GM10266 (cell line): Measurements from ENCODE around the gene KCNJ16.

ENCODE experiments used
- DNase-seq: peaks from one replicate; pipeline ENCODE4 v3.0.0; 2012; ENCODE audit errors: extremely low spot score
- CTCF ChIP-seq: IDR thresholded peaks from 2 replicates; pipeline ENCODE4 v1.5.1; 2012; ENCODE audit warnings: mild to moderate bottlenecking, low read depth; ENCODE audit not compliant: control insufficient read depth, insufficient read depth; ENCODE audit errors: missing control alignments

KCNJ16 gene

GRCh38 chr17:70050931-70051330 is 24.1 kb upstream of the KCNJ16 start:
- DNase-seq: no peak
- no peak for TF ChIP-seq CTCF

- no peak for DNase-seq
- no peak for TF ChIP-seq CTCF
These were observed 21.5 kb upstream of the KCNJ16 start for GRCh38 chr17:70053241-70054234.

- no peak for TF ChIP-seq CTCF
- DNase-seq: no peak
These were observed 20.0 kb upstream of the KCNJ16 start for GRCh38 chr17:70055000-70055399.

- no peak for DNase-seq
- no peak for TF ChIP-seq CTCF
These were observed 16.0 kb upstream of the KCNJ16 start for GRCh38 chr17:70059071-70059470.

GRCh38 chr17:70059649-70060048 is 15.4 kb upstream of the KCNJ16 start:
- no peak for DNase-seq
- no peak for TF ChIP-seq CTCF

GRCh38 chr17:70060415-70060814 is 14.6 kb upstream of the KCNJ16 start:
- no peak for DNase-seq
- no peak for TF ChIP-seq CTCF

GRCh38 chr17:70067134-70067533 is 7.9 kb upstream of the KCNJ16 start:
- TF ChIP-seq CTCF: no peak

More at GRCh38 chr17:70067134-70067533, 7.9 kb upstream of the KCNJ16 start:
- no peak for DNase-seq
